SK-N-MC (cell line): ENCODE measurements around the gene GLI1.

Experiments
- EZH2 ChIP-seq: fragments of 200-600 bp; sonication (generic); IDR thresholded peaks from one replicate; pipeline ENCODE4 v1.6.1; 2017; ENCODE audit warnings: antibody characterized with exemption
- FOXP2 ChIP-seq: optimal IDR thresholded peaks from 2 replicates; pipeline ENCODE3; 2011; ENCODE audit warnings: mild to moderate bottlenecking, moderate library complexity; ENCODE audit not compliant: insufficient read depth; ENCODE audit errors: extremely low read length, control extremely low read depth
- POLR2AphosphoS5 ChIP-seq: IDR thresholded peaks from 2 replicates; pipeline ENCODE4 v1.6.1; 2012; ENCODE audit warnings: mild to moderate bottlenecking, low read depth, low read length, borderline replicate concordance

DNA sequence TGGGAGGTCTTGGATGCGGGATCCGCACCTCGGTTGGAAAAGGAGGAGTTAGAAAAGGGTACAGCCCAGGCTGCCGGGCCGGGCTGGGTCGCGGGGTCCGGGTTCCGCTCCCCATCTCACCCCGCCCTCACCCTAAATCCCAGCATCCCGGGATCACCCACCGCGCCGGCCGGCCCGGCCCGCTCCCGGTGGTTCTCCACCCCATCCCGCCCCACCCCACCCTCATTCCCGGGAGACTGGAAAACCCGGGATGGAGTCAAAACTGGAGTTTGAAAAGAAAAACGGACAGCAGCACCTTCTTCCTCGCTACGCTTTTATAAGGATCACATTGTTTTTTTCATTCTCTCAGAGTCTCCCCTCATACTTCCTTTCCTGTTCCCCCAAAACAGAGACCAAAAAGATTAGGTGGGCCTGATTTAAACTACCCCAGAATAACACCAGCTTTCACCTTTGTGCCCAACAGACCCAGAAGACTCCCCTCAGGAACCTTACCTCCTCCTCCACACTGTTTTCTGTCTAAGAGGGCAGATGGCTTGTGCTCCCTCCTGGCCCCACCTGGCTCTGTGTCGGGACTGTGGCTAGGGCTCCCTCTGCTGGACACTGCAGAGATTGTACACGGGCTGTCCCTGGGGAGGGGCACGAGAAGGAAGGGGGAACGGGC, 2.8 kb downstream of the GLI1 start:
- peak; percentile 50; the same call in 1 of the 2 replicates for TF ChIP-seq POLR2AphosphoS5
- no peak for TF ChIP-seq FOXP2
- TF ChIP-seq EZH2, result no peak
